SHP77 treated with DMSO at 0.1 percent for 48 hours (cell line): ENCODE measurements around the gene WASF2.
"Not testable (repeated sequence)": the region's sequence is repeated elsewhere in the genome, so short reads cannot be mapped to it uniquely, and the experiment has no call there.

Experiments
- DNase-seq: peaks from one replicate; lab custom pipeline; 2025; lab: John Stamatoyannopoulos, UW

The WASF2 gene

GRCh38 chr1:27451343-27451742 is 38.6 kb downstream of the WASF2 start:
- no peak for DNase-seq

GRCh38 chr1:27448982-27449381 is 41.0 kb downstream of the WASF2 start:
- no peak for DNase-seq

GRCh38 chr1:27447883-27448282 is 42.1 kb downstream of the WASF2 start:
- no peak for DNase-seq

- DNase-seq: no peak
Measured at GRCh38 chr1:27447399-27447798, 42.6 kb downstream of the WASF2 start.

DNA sequence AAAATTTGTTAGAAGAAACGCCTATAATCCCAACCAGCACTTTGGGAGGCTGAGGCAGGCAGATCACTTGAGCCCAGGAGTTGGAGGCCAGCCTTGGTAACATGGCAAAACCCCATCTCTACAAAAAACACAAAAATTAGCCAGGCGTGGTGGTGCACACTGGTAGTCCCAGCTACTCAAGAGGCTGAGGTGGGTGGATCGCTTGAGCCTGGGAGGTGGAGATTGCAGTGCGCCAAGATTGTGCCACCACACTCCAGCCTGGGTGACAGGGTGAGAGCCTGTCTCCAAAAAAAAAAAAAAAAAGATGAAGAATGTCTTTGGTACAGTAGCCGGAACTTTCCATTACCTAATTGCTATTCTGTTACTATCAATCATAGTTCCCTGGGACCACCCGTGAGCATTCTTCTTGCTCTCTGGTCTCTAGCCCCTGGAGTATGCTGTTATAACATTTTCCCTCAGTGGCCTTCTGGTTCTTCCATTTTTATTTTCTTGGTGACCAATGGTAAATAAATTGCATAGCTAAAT is 43.4 kb downstream of the WASF2 start:
- no peak for DNase-seq

DNA sequence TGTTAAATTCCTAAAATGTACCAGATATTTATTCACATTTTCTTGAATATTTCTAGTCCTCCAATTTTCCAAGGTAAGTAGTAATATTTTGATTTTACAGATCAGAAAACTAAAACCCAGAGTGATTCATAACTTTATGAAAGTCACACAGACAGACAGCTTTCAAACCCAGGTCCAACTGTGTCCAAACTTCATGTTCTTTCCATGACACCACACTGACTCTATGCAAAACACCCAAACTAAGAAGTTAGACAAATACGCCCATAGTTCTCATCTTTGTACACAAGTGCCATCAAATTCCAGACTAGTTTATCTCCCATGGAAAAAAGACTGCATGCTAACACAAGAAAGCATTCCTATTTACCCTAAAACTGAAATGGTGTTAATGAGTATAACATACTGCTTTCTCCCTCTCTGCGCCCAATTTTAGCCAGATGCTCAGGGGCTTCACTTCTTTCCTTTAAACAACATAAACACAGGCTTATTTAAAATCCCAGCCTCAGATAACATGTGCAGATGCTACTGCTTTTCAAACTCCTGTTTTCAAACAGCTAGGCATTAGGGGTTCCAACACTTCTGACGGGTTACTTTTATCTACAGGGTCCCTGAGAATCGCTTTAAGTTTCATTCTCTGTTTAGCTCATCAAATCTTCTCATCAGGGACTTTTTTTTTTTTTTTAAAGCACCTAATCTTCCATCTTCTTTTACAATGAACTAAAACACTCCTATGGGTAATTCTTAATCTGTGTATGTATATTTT is 44.6 kb downstream of the WASF2 start:
- no peak for DNase-seq

GRCh38 chr1:27444632-27445031 is 45.3 kb downstream of the WASF2 start:
- no peak for DNase-seq

DNA sequence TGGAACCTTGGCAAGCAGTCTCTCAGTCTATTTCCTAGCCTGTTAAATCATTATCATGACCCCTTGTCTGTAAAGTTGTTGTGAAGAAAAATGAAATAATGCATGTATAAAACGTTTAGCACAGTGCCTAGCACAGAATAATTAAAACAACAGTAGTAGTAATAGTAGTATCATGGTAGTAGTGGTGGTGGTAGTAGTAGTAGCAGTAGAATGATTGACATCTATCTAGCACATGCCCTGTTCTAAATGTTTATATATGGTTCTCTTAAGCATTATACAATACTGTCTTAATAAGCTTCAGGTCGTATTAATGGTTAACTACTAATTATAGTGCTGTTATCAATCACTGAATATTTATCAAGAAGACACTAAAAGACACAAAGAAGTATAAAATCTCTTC is 50.8 kb downstream of the WASF2 start:
- no peak for DNase-seq

- DNase-seq: no peak
Measured at GRCh38 chr1:27438621-27439061, 51.3 kb downstream of the WASF2 start.

DNA sequence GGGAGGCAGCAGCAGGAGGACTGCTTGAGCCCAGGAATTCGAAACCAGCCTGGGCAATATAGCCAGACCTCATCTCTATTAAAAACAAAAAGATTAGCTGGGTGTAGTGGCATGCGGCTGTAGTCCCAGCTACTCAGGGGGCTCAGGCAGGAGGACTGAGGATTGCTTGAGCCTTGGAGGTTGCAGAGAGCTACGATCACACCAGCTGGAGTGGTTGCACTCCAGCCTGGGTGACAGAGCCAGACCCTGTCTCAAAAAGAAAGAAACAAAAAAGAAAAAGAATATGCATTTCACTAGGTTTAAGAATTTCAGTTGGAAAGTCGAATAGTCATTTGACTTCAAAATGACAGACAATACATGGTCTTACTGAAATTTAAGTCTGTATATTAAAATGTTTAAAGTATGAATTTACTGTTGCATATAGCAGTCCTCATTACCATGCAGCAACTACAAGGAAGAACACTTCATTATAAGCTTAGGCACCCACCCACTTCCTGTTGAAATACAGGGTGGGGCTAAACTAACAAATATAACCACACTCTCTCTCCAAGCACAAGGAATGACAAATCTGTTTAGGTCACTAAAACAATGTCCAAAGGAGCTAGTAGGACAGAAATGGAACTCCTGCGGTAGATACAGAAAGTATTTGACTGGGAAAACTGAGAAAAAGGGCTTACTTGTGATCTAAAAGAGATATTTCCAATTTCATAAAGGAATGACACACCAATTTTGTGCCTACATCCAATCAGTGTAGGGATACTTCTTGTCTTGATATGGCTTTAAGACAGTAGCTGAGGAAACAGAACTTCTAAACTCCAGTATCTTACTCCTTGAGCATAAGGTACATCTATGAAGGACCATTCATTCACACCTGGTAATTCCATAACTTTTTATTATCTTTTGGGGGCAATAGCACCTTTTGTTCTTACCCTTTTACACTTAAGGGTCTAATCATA is 53.5 kb downstream of the WASF2 start:
- DNase-seq: no peak

DNA sequence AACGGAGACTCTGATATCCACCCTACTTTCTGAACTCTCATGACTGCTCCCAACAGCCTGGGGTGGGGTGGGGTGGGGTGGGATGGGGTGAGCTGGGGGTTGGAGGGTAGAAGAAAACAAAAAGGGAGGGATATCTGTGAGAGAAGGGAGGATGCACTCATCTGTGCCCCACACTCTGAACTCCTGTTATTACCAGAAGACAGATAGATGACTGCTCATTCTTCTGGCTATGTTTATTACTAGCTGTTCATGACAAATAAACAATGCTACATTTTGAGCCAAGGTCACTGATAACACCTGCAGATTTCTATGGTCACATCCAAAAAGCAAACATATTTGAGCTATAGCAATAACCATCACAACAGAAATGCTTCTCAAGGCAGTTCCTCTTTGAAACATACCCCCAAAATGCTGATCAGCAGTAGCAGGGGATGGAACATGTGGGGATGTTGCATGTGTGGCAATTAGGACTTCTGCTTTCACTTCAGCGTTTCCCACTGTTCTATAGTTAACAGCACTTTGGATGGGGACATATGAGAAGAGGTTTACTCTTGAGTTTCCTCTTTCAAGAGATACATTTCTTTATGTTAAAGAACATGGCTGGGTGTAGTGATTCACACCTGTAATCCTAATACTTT is 54.3 kb downstream of the WASF2 start:
- DNase-seq: no peak

DNA sequence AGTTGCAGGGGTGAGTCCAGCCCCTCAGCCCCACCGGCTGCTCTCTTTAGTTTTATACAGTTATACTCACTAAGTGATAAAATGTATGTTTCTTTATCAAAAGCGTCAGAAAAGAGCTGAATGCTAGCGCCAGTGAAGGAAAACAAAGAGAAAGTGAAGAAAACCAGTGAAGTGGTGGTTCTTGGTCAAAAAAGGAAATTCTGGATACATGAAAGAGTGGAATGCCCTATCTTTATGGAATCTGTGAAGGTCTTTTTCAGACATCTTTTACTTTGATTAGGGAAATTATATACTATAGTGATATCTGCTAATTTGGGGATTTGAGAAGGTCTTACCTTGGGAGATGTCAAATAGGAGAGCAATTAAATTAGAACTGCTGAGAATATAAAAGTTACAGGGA is 56.3 kb downstream of the WASF2 start:
- DNase-seq: no peak

GRCh38 chr1:27432725-27433124 is 57.2 kb downstream of the WASF2 start:
- not testable (repeated sequence) for DNase-seq

GRCh38 chr1:27431601-27431940 is 58.4 kb downstream of the WASF2 start:
- DNase-seq: no peak

DNA sequence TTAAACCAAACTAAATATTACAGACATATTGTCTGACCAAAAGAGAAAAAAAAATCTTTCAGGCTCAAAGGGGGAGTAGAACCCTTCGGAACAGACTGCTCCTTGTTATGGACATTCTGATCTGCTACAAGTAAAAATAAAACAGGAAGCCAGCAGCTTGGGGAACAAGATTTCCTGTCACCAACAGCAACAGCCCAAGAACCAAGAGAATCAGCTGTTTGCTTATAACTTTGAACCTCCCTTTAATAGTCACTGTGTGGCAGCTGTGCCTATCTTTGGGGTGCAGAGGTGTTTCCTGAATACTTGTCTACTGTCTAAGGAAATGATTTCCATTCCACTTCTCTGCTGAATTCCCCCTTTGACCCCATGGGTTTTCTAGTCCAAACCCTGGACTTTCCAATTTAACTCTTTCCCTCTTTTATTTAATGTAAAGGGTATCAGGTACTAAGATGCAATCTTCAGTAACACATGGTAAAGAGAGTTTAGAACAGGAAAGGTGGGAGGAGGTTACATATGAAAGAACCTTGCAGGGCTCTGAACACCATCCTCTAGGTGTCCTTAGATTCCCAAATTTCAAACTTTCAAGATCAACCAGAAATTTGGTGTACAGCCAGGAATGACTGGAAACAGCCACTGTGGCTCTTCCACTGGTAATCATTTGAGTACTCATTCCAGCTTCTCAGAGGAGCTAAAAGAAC is 58.9 kb downstream of the WASF2 start:
- DNase-seq: no peak

GRCh38 chr1:27429029-27429425 is 60.9 kb downstream of the WASF2 start:
- DNase-seq: no peak

DNA sequence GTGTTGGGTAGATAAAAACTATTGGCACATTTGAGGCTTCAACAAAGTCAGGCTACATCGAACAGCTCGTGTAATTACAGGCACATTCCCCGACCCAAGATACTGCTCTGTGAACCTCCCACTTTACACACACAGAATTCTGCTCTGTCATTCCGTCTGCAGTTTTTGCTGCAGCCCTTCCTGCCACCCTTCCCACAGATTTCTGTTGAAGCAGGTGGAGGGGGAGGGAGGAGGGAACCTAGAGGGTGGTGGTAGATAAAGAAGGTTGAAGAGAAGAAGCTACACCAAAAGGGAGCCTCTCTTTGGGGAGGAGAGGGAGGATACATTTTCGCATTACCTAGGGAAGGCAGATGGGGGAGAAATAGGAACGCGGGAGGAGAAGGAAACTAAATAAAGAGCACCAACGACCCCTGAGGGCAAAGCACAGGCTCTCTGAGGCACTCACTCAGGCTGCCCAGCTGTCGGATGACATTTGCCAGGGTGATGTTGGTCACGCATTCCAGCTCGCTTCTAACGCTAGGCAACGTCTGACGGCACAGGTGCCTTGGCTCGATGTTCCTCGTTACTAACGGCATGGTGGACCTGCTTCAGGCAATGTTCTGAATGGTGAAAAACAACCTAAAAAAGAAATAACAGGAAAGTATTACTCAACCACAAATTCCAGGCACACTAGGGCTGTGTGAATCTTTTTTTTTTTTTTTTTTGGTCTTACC is 61.5 kb downstream of the WASF2 start:
- peak; percentile 80 for DNase-seq

- no peak for DNase-seq
Measured at GRCh38 chr1:27427816-27428315, 62.1 kb downstream of the WASF2 start.

DNA sequence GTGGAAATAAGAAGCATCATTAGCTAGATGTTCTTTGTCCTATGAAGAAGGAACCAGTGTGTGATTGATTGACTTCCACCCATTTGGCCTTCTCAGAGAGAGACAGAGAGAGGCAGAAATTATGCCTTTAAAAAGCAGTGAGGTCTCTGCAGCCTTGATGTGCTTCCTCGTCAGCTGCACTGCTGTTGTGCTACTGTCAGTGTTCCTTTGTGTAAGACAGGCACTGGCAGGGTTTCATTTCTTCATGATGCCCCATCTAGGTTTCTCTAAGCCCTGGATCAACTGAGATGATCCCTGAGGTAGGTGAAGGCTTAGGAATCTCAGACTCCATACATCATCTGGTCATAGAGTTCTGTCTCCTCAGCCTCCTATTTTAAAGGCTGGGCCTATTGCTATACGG is 62.6 kb downstream of the WASF2 start:
- no peak for DNase-seq

DNA sequence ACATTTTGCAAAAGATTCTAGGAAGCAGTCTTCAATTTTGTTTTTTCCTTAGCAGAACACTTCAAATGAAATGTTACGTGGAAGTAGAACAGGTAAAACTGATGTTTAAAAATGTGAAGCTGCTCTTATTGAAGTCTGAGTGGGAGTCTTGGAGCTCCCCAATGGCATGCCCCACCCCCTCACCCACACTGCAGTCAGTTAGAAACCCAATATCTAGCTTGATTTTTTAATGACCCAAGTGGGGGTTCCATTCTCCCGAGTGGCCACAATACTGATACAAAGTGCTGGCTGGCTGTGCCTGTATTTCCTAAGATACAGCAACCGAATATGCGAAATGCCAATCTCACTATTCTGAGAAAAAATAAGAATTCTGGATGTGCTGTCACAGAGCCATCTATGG is 66.3 kb downstream of the WASF2 start:
- no peak for DNase-seq
